GM18502 (cell line): Measurements from ENCODE around the gene NAALADL2.

Source experiments
- ATAC-seq: cut with Tn5 transposase; IDR thresholded peaks from one replicate; pipeline ENCODE4 v1.9.1; 2021; ENCODE audit warnings: mild to moderate bottlenecking; ENCODE audit not compliant: unreplicated experiment, poor library complexity

Gene NAALADL2

DNA sequence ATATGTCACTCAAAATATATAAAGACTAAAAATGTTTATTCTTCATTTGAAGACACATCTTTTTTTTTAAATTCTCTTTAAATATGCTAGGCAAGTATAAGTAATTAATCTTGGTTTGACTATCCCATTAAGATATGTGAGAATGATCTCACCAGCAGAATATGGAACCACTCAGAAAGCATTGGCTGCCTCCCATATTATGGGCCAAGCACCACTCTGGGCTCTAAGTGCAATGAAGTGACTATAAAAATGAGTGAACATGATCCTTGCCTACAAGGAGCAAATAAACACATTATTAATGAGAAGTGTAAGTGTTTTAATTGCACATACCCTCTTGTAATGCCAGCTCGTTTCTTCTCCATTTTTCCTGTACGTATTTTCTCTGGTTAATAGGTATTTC is 328.5 kb downstream of the NAALADL2 start:
- ATAC-seq = no peak

DNA sequence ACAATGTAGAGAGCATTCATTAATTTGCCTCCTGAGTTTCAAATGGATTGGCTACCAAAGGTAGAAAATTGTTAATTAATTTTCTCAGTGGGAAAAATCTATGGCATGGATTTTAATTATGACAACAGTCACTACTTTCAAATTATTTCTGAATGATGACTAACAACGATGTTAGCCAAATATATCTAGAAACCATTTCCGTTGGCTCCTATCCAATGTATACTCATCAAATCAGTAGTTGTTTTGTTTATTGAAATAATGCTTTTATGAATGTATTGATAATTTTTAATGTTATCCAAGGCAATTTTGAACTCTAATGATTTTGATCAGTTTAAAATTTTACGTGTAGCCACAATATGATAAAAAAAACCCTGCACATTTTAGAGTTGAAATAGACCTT is 333.4 kb downstream of the NAALADL2 start:
- ATAC-seq = no peak

GRCh38 chr3:175193815-175194518 is 334.8 kb downstream of the NAALADL2 start:
- ATAC-seq = peak; percentile 83

GRCh38 chr3:175198991-175199783 is 340.1 kb downstream of the NAALADL2 start:
- no peak for ATAC-seq

- ATAC-seq = no peak
Observed at GRCh38 chr3:175199961-175200360, 340.8 kb downstream of the NAALADL2 start.

- no peak for ATAC-seq
Observed at GRCh38 chr3:175200391-175201095, 341.4 kb downstream of the NAALADL2 start.

DNA sequence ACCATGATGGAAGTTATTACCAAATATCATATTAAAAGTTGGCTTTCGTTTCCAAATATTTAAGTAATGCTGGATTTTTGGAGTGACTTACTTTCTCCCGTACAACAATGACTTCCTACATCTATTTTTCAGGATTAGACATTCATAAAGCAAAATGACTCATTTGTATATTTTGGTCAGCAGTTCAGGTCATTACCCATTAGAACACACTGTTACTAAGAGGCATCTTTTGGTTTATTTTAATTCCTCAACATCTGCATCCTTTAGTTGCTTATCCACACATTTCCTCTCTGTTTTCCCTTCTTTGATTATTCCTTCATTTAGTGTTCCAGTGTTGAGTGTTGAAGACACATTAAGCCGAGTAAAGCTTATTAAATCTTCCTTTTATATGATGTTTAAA is 348.2 kb downstream of the NAALADL2 start:
- no peak for ATAC-seq

GRCh38 chr3:175208326-175208725 is 349.2 kb downstream of the NAALADL2 start:
- no peak for ATAC-seq

- ATAC-seq = no peak
Observed at GRCh38 chr3:175211466-175211865, 352.3 kb downstream of the NAALADL2 start.

DNA sequence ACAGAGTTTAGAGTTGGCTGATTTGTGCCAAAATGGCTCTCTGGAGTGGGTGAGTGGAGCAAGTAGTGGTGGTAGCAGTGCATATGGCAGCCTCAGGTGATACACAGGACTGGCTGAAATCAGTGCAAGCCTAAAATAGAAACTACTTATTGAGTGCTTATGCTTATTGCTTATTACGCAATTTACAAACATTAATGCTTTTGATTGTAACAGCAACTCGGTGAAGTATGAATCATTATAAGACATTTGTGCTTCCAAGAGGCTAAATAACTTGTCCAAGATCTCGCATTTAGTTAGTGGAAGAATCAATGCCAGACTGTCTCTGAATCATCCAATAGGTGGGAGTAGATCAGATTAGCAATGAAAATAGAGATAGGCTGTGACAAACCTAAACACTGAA is 353.8 kb downstream of the NAALADL2 start:
- no peak for ATAC-seq

DNA sequence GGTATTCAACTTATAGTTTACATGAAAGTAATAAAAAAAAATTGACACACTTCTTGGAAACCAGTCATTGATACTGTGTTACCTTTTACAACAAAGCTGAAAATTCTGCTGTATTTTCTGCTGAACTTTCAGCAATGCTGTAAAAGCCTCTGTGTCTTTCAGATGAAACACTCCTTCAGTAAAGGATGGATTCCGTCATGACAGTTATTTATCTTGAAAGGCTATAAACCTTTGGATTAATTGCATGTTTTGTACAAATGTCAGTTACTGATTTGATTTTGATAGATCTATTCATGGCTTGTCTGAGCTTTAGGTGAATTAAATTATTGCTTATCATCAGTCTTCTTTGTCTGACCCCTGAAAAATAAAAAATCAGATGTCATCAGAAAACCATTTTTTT is 355.1 kb downstream of the NAALADL2 start:
- ATAC-seq = no peak

DNA sequence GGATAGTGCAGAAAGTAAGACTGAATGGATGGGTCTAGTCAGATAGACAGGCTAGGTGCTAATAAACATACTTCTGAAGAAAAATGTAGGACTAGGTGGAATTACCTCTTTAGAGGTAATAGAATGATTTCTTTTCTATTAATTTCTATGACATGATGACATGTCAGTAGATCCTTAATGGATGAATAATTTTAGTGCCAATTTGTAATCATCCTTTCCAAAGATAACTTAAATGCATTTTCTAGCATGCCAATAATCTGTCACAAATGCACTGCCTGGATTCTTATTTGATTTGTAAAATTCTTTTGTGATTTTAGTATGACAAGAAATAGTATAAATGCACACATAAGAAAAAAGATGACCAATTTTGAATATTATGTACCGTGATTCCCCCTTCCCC is 356.7 kb downstream of the NAALADL2 start:
- ATAC-seq = no peak

- no peak for ATAC-seq
Observed at GRCh38 chr3:175222356-175222755, 363.2 kb downstream of the NAALADL2 start.

DNA sequence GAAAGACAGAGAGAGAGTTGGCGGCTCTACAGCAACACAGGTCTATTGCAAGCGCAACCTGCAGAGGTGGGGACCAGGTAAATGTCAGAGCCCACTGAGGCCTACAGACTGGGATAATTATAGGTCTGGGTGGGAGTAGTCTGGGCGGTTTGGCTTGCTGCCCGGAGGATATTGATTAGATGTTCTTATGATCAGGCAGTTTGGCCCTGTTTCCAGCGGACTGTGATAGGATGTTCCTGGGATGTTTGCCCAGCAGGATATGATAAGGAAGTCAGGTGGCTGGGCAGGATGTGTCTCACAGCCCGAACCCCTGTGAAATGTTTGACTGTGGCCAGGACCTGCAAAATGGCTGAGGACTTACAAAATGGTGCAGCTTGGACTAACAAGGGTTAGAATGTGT is 364.9 kb downstream of the NAALADL2 start:
- no peak for ATAC-seq

GRCh38 chr3:175226444-175226843 is 367.3 kb downstream of the NAALADL2 start:
- no peak for ATAC-seq

DNA sequence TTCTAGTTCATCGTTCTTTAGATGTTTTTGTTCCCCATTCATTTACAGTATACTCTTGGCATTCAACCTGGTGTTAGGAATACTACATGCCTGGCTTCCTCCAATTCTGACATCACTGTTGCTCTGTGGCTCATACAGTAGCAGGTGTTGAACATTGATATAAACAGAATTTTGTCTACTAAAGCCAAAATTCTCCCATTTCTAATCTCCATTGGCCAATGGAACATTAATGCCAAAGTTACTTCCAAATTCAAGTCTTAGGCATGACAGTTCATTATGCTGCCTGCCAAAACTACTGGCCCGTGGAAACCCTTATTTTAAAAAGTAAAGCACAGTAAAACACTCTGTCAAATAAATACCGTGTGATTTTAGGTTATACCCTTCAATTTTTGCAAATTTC is 368.0 kb downstream of the NAALADL2 start:
- ATAC-seq = no peak

- ATAC-seq = no peak
Observed at GRCh38 chr3:175233957-175234940, 375.1 kb downstream of the NAALADL2 start.

DNA sequence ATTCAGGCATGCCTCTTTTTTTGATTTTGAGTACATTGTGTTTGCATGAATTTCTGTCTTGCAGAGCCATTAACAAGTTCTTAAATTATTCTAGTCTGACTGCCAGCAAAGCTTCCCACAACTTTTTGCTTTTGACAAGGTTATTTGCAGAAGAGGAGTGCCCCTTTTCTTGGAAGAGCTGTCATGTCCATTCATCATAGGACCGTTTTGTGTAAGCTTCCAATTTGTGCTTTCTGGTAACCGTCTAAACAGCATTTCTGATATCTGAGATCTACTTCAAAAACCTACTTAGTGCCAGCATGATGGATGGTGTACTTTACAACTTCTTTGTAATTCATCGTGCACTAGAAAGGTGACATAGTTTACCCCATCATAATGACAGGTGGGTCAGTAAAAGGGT is 379.7 kb downstream of the NAALADL2 start:
- ATAC-seq = no peak

- ATAC-seq = no peak
Observed at GRCh38 chr3:175240921-175241320, 381.8 kb downstream of the NAALADL2 start.

GRCh38 chr3:175242243-175242642 is 383.1 kb downstream of the NAALADL2 start:
- no peak for ATAC-seq
